ENCODE data around the gene CCDC196.

Gene CCDC196

DNA sequence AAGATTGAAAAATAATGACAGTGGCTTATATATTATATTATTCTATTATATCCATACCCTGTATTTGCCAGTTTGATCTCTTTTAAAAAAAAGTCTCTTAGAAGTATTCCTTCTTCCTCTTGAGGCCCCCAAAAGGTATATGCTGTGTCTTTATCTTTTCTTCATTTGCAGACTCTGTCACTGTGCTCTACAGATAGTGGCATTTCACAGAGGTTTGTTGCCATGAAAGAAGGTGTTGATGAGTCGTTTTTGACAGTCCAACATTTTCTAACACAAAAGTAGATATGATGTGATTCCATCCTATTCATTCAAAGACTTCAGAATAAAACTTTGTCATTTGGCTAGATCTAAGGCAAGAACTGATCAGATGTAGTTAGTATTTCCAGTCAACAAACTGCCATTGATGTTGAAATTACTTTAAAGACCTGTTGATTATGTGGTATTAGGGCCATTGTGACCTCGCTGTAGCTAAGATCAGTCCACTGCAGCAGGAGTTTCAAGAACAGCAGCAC is at the start of gene CCDC196:
TSS of gene CCDC196 (plus strand) at position 462 of the 512 bp plus-strand sequence. CDS start 132 bp downstream, outside the sequence.
- DNase-seq, result no peak

DNA sequence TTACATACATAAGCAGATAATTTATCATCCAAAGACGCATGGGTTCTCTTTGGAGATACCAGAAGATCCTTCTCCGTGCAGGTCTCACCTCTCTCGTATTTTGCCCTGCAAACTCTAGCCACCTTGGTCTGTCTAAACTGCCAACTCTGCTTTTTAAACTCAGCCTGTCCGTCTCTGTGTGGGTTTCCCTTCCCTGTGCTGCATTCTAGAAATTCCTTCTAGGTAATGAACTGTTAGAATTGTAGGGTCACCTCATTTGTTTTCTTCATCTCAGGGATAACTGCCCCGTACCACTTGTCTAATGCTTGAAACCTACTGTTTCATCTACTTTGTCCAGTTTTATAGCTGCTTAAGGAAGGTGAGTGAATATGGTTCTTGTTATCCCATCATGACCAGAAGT is 45.4 kb upstream of the CCDC196 start:
- no peak for DNase-seq

DNA sequence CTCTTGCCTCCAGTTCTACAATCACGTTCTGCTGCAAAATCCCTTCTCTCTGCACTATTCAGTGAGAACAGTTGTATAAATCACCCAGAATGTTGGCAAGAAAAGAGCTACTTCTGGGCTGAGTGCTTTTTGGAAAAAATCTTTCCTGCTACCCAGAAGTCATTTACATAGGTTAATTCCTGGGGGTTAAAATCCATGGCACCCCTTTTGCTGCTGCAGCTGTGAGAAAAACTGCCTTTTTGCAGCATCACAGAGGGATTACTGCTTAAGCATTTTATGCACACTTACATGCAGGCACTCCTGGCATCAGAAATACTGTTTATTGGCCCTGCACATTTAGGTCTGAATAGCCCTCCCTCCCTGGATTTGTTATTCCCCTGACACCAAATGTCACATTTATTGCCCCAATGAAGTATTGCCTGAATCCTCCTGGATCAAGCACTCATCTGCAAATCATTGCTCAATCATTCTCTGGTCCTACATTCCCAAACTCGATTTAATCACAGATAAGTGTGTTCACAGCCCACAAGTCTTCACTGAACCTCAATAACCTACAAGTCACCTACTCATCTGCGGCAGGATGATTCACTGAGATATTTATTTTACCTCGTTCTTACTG is 43.1 kb upstream of the CCDC196 start:
- no peak for DNase-seq

DNA sequence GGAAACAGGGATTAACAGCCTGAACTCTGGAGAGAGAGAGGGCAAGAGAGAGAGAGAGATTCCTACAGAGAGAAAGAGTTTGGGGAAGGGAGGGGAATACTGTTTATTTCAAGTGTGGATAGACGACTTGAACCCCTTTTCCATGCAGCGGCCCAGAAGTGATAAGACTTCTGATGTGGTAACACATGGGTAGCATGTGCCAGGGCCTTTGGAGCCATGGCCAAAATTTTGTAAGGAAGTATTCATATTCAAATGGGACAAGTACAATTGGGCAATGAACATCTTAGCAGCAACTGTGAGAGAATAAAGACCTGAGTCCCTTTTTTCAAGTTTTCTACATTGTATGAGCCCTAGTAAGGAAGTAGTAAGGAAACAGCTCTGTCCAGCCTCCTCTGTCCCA is 42.4 kb upstream of the CCDC196 start:
- no peak for DNase-seq

DNA sequence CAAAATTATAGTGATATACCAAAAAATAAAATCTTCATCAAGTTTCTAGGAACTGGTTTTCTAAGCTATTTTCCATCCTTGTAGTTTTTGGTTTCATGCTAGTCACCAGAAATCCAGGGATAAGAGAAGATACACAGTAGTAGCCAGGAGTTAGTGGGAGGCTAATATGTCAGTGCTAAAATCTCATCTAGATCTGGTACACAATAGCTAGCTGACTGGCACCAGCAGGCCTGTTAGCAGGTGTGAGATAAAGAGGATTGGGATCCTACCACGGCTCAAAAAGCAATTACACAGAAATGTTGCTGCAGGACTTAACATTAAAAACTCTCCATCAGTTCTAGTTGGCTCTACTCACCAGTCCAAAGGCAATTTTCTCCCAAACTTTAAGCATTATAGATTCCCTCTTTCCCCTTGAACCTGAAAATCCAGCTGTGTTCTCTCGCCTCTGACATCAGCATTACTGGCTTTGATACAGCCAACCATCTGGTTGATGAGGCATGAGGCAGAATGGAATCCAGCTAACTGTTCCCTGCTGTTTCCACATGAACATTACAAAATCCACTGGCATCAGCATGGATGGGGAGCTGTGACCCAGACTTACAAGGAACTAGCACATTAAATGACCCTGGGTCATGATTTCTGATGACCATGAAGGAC is 41.8 kb upstream of the CCDC196 start:
- DNase-seq, result no peak

DNA sequence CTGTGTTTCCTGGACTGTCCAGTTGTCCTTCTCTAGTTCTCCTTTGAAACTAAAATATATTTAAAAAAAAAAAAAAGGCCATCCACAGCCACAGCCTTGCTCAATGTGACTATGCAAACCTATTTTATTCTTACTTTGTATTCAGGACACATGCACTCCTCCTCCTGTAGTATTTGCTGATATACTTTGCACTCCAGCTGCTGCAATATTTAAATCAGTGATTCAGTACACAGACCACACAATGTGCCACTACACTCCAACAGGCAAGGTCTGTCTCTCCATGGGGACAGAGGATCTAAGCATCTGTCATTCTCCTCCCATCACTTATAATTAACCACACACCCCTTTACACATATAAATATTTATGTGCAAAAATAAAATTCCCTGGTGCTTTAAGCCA is 40.2 kb upstream of the CCDC196 start:
- DNase-seq, result no peak

- no peak for DNase-seq
These were observed 32.7 kb upstream of the CCDC196 start for GRCh38 chr14:66453469-66453868.

DNA sequence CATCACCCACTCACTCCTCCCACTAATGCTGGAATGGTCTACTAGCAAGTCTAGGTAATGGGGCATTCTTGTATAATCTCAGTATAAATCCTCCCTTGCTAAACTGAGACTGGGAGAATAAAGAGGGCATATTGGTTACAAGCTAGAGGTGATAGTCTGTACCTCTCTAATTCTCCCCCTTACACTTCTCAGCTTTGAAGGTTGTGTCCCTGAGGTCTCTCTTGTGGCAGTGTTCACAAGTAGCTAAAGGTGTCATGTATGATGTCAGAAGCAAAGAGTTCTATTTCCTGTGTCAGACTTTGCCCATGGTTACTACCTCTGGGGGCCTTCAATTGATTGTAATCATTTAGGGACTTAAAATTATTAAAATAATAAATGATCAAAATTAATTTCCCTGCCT is 26.6 kb upstream of the CCDC196 start:
- DNase-seq, result no peak

DNA sequence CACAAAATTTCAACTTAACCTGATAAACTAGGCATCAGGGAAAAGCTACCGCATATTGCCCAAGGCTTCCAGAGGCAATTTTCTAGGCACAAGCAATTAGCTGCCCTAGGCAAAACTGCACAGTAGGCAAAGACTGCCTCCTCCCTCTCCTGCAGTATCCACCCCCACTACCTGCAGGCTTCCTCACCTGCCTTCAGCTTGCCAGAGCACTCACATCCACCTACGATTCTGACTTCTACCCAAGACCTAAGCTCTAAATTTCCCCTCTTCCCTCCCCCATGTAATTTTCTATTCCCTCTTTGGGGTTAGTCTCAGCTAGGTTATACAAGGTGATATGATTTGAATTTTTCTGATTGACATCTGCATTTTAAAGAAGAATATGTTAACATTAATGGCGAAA is 21.9 kb upstream of the CCDC196 start:
- DNase-seq, result no peak

DNA sequence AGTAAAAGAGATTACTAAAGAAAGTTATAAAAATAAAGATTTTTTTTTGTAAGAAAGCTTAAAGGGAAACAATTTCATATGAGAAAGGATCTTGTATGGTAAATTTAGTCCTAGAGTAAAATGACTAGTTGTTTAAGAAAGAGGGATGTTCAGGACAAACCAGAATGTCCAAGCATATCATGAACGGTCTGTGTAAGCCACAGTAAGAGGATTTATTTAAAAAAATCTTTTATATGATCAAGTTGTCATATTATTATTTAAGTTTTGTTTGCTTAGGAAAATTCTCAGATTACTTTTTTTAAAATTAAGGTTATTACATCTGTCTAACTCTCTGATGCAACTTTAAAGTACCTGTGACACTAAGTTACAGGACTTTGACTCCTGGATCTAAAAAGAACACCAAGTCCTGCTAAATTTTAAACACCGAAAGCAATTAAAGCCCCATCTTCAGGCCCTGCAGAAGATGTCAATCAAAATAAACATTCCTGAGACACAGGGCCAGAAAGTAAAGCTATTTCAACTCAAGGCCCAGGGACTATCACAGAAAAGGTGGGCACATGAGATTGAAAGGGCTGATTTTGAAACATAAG is 17.3 kb upstream of the CCDC196 start:
- no peak for DNase-seq

GRCh38 chr14:66471584-66471983 is 14.6 kb upstream of the CCDC196 start:
- no peak for DNase-seq

- DNase-seq, result no peak
These were observed 13.9 kb upstream of the CCDC196 start for GRCh38 chr14:66472251-66472650.

DNA sequence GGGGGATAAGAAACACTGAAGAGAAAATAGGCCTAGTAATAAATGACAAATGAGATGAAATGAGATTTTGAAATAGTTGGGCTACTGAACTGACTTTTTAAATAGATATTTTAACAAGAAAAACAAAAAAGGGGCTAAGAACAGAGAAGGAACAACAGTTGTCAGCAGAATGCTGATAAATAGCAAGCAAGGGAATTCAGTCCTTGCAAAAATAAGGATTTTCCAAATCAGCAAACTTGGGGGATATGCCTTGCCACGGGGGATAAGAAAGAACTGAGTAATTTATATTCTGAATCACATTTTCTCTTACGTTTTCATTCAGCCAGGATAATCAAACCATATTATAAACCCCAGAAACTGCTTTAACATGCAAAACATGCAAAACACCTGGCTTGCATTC is 12.9 kb upstream of the CCDC196 start:
- no peak for DNase-seq

DNA sequence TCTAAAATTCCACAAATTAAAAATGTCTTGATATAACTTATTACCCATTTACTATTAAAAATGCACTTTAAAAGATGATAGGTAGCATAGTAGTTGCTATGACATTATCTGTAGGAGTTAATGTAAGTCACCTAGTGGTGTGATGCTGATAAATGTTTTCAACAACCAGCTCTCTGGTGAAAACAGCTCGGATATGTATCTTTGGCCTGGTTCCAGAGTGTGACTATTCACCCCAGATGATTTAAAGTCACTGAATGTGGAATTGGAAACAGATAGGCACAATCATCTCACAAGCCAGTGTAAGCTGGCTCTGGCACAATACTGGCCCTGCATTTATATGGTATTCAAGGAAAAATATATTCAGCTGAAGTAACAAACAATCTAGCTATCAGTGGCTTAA is 9.2 kb upstream of the CCDC196 start:
- DNase-seq, result no peak

DNA sequence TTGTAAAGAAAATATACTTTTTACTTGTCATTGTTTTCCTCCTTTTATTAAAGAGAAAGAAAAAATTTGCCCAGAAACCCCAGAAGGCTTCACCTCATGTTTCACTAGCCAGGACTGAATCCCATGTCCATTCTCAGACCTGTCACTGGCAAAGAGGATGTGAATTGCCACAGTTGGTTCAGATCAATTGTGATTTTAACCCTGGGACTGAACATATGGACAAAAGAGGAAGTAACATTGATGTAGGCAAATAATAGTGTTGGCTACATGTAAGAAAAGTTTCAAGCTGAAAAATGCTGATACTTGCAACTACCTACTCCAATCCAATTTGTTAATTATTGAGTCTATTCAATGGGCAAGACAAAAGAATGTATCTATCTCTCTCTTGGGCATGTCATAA is 8.6 kb upstream of the CCDC196 start:
- no peak for DNase-seq

GRCh38 chr14:66482873-66483272 is 3.3 kb upstream of the CCDC196 start:
- no peak for DNase-seq

DNA sequence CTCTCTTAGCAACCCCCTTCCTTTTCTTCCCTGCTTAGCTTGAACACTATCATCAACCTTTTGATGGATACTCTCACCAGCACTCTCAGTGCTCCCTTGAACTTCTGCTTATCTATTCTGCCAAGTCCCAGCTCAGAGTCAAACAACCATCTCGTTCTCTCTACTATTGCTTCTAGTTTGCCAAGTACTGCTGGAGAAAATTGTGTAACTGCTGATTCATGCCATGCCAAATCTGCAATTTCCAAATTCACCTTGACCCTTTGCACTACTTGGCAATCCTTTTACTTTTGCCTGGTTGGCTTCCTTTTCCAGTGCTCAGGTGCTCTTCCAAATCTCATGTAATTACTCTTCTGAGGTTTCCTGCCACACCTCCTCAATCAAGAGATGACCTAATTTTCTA is 2.8 kb upstream of the CCDC196 start:
- DNase-seq, result no peak

DNA sequence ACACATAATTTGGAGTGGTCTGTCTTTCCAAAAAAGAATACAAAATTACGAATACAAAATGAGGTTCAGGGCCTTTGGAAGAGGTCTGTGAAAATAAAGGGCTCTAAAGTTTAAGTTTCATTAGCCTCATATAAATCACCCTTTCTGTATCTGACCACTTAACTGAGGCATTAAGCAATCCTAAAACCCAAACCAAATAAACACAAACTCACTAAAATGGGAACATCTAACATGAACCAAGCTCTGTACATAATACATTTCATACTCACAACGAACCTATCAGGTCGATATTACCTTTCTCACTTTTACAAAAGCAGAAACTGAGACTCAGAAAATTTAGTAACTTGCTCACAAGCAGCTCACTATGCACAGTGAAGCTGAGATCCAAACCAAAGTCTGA is 1.1 kb upstream of the CCDC196 start:
- no peak for DNase-seq

DNA sequence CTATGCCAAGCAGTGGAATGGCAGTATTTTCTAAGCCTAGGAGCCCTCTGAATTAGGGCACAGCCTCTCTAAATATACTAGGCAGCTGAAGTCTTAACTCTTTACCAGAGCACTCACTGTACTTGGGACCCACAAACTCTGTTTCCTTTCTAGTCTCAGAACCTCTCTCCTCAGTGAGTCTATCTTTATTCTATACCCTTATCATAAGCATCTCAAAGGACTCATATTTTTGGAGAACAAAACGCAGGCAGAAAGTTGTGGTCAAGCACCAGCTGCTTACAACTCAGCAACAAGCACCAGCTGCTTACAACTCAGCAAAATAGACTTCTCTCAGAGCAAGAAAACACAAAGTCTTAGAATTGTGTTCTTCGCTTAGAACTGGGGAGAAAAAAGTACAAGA is 993 bp downstream of the CCDC196 start:
- no peak for DNase-seq

GRCh38 chr14:66490143-66491111 is 4.3 kb downstream of the CCDC196 start:
- no peak for DNase-seq

GRCh38 chr14:66493750-66494149 is 7.6 kb downstream of the CCDC196 start:
- no peak for DNase-seq

GRCh38 chr14:66495218-66496098 is 9.3 kb downstream of the CCDC196 start:
- peak; percentile 54 for DNase-seq
